Keratinocyte (primary cell): Measurements from ENCODE around the gene ZBED3.

Experiments used
- EZH2 ChIP-seq: IDR thresholded peaks from one replicate; pipeline ENCODE4 v1.6.1; 2012; ENCODE audit warnings: inconsistent platforms, mild to moderate bottlenecking, low read length, moderate library complexity
- TF ChIP-seq, protein P1 (sequence below), 3 experiments: IDR thresholded peaks in 1 of 3; conservative IDR thresholded peaks in 1 of 3; optimal IDR thresholded peaks in 1 of 3; 2 replicates in 2 of 3; 3 replicates in 1 of 3; pipeline versions ENCODE3 to v1.5.1; 2011; ENCODE audit warnings: low read length in 3 of 3, mild to moderate bottlenecking in 3 of 3, moderate library complexity in 2 of 3, control low read depth in 1 of 3, inconsistent platforms in 1 of 3; ENCODE audit not compliant: insufficient read depth in 2 of 3; ENCODE audit errors: extremely low read depth in 1 of 3

DNA sequence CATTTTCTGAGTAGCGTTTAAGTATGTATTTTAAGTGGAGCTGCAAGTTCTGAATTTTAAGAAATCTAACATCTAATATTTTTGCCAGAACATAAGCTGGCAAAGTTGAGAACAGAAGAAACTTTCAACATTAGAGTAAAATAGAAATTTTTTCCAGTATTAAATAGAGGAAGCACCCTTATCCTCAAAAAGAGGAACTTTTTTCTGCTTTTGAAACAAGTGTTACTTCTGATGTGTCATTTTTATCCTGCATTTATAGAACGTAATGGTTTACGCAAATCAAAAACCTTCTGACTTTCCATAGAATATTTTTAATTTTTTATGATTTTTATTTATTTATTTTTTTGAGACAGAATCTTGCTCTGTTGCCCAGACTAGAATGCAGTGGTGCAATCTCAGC lies 21.8 kb downstream of the ZBED3 start:
- TF ChIP-seq, protein P1, sequence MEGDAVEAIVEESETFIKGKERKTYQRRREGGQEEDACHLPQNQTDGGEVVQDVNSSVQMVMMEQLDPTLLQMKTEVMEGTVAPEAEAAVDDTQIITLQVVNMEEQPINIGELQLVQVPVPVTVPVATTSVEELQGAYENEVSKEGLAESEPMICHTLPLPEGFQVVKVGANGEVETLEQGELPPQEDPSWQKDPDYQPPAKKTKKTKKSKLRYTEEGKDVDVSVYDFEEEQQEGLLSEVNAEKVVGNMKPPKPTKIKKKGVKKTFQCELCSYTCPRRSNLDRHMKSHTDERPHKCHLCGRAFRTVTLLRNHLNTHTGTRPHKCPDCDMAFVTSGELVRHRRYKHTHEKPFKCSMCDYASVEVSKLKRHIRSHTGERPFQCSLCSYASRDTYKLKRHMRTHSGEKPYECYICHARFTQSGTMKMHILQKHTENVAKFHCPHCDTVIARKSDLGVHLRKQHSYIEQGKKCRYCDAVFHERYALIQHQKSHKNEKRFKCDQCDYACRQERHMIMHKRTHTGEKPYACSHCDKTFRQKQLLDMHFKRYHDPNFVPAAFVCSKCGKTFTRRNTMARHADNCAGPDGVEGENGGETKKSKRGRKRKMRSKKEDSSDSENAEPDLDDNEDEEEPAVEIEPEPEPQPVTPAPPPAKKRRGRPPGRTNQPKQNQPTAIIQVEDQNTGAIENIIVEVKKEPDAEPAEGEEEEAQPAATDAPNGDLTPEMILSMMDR (optimal IDR thresholded peaks at IDR 0.05 in 1 of 3, IDR thresholded peaks at IDR 0.05 in 1 of 3, conservative IDR thresholded peaks at IDR 0.05 in 1 of 3; ENCODE audit: extremely low read depth in 1 of 3, insufficient read depth in 2 of 3, low read length in 3 of 3): no peak
- no peak for TF ChIP-seq EZH2
